H7 (cell line): ENCODE measurements around the gene ZNF436. TPM values are rescaled to one million over a fixed set of nuclear protein-coding genes. Genes with fewer than 3 reads are reported as not detected.
"Not testable (repeated sequence)": the region's sequence is repeated elsewhere in the genome, so short reads cannot be mapped to it uniquely, and the experiment has no call there.

Experiments used
- DNase-seq: peaks from one replicate; pipeline ENCODE4 v3.0.0; 2012
- H3K27me3 ChIP-seq: 2 replicates; pipeline ENCODE4 v1.6.0; 2011; ENCODE audit warnings: mild to moderate bottlenecking, low read length; ENCODE audit not compliant: control insufficient read depth, insufficient read depth
- H3K36me3 ChIP-seq: replicated peaks from 2 replicates; pipeline ENCODE4 v1.5.1; 2011; ENCODE audit warnings: low read length; ENCODE audit not compliant: control insufficient read depth, insufficient read depth
- H3K4me3 ChIP-seq: 2 replicates; pipeline ENCODE4 v1.5.1; 2011; ENCODE audit warnings: low read depth, mild to moderate bottlenecking, control low read depth, low read length, moderate library complexity; ENCODE audit not compliant: insufficient read depth
- total RNA-seq: library from RNA; depleted of rRNA; stranded (reverse); fragments of >200 nt; shearing (Covaris generic); gene quantifications from 2 replicates; pipeline ENCODE4 v1.2.3, GENCODE V29; 2014; rRNA removed

Gene ZNF436
- total RNA-seq, 1 experiment from 2014 or later, result 3.2 TPM

DNA sequence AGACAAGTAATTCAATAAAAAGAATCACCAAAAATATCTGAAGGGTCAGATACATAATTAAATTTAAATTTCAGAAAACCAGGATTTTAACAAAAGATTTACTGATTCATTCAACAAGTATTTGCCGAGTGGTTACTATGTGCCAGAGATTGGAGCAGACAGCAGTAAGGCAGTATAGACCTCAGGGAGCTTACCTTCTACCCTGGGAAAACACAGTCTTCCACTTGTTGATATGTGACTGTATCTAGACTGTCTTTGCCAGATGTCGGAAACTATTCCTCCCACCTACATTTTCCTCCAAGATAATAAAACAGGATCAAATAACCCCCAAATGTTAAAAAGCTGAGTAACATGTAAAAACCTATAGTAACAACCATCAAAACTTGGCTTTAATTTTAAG, 31.8 kb downstream of the ZNF436 start:
- Histone ChIP-seq H3K27me3 (no peaks in the 10 kb centered on the region), H3K36me3 (peaks cover 14% of the 10 kb centered on the region), H3K4me3 (no peak overlapping the region)
- no peak for DNase-seq

DNA sequence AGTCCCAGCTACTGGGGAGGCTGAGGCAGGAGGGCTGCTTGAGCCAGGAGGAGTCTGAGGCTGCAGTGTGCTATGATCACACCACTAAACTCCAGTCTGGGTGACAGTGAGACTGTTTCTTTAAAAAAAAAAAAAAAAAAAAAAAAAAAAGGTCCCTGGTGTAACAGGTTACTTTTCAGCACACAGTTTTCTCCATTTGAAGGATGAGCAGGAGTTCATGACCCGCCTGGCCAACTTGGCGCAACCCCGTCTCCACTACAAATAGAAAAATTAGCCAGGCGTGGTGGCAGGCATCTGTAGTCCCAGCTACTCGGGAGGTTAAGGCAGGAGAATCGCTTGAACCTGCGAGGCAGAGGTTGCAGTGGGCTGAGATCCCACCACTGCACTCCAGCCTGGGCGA, 37.9 kb downstream of the ZNF436 start:
- H3K36me3 ChIP-seq, result peaks cover 29% of the 10 kb centered on the region
- no peaks in the 10 kb centered on the region for H3K27me3 ChIP-seq
- H3K4me3 ChIP-seq, result no peak overlapping the region
- no peak for DNase-seq

DNA sequence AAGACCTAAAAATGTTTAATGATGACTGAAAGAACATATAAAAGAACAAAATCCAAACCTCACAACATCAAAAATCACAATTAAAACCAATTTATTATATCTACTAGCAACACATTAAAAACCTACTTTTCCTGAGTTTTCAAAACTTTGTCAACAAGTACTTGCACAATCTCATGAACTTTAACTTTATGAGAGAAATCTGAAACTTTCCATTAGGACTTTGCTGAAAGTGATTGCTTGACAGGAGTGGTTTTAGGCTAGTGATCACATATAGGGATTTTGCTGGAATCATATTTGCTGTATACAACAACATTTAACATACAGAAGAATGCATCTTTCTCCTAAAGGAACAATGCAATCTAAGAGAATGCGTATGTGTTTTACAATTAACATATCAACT, 38.8 kb downstream of the ZNF436 start:
- Histone ChIP-seq H3K36me3 (peaks cover 28% of the 10 kb centered on the region), H3K27me3 (no peaks in the 10 kb centered on the region), H3K4me3 (no peak overlapping the region)
- DNase-seq, result no peak

DNA sequence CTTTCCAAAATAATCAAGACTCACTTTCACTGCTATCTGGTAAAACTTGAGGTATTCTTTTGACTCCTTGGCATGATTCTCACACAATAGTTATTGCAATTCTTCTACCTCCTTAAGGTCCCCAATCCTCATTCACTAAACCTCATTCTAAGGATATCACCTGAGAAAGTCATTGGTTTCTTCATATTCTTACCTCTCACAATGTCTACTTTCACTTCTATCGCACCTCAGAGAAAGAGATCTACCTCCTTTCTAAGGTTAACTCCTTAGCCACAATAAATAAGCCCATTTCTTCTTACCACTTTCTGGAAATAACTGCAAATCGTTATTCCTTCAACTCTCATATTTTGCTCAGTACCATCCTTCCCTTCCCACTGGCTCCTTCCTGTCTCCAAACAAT, 44.2 kb downstream of the ZNF436 start:
- DNase-seq, result no peak
- Histone ChIP-seq H3K36me3 (peaks cover 21% of the 10 kb centered on the region), H3K27me3 (no peaks in the 10 kb centered on the region), H3K4me3 (no peak overlapping the region)

DNA sequence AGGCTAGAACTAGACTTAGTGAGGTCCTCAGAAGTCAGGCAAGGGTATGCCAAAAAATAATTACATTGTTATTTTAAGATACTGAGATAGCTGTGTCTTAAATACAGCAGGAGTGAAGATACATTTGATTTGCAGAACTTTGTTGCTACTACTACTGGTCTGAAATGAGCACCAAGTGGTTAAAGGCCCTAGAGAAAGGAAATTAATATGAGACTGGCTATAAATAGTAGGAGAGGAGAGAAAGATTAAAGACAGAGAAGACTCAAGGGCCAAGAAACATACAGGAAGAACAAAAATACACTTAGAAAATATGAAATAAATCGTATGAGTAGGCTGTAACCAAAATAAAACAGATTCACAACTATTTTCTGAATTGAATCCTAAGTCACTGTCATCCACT, 46.9 kb downstream of the ZNF436 start:
- no peak overlapping the region for H3K4me3 ChIP-seq
- no peak for DNase-seq
- peaks cover 30% of the 10 kb centered on the region for H3K36me3 ChIP-seq
- no peaks in the 10 kb centered on the region for H3K27me3 ChIP-seq

DNA sequence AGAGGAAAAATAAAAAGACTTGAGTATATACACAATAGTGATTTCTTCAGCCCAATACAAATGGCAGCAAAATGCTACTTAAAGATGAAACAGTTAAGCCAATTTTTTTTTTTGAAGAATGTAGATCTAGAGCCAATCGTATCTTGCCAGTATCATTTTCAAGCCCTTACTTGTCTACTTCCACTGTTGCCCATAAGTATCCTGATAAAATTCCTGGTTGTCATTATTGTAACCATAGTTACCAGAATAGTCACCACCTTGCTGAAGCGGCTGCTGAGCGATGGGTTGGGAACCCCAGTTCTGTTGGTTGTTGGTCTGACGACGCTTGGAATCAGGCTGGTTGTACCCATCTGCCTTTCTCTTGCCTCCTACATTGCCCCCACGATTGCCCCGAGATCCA, 59.4 kb downstream of the ZNF436 start:
- H3K36me3 ChIP-seq, result peaks cover 10% of the 10 kb centered on the region
- H3K4me3 ChIP-seq, DNase-seq, H3K27me3 ChIP-seq: not testable (repeated sequence)

Other genes starting within 250 kb of the ZNF436 start
- gene LUZP1, start 201.0 kb downstream of the ZNF436 start, total RNA-seq, result 29.9 and 30.9 TPM in 2 replicates
- 3.9 and 4.1 TPM in 2 replicates for gene HTR1D, start 152.3 kb downstream of the ZNF436 start, total RNA-seq
- gene HNRNPR, start 25.6 kb downstream of the ZNF436 start, total RNA-seq, result 124 and 148 TPM in 2 replicates
- 0.24 and 0.37 TPM in 2 replicates for gene TCEA3, start 54.9 kb upstream of the ZNF436 start, total RNA-seq
- 95.1 and 107 TPM in 2 replicates for gene ASAP3, start 114.3 kb upstream of the ZNF436 start, total RNA-seq
- 7.8 and 9.9 TPM in 2 replicates for gene E2F2, start 161.4 kb upstream of the ZNF436 start, total RNA-seq
- gene ID3, start 189.7 kb upstream of the ZNF436 start, total RNA-seq, result 149 and 160 TPM in 2 replicates